HCT116 (cell line): ENCODE data around the gene TENM3. TPM values are rescaled to one million over a fixed set of nuclear protein-coding genes. Genes with fewer than 3 reads are reported as not detected.

Experiments
- ATAC-seq: fragments of 200-7000 bp; cut with Tn5 transposase; 2 replicates; pipeline ENCODE4 v1.9.1; 2020; ENCODE audit warnings: mild to moderate bottlenecking, moderate library complexity
- BruUV-seq: library from RNA; stranded (reverse); fragments of 400-500 nt; replicated peaks from 2 replicates; lab custom pipeline; 2021; lab: Mats Ljungman, UMichigan
- CTCF ChIA-PET: fragments of 300-600 bp; sonication (Branson Sonifier 250); formaldehyde crosslinking; loops from one replicate; lab custom pipeline; 2021; ENCODE audit warnings: antibody characterized with exemption; lab: Charles Lee
- POLR2A ChIA-PET: fragments of 300-600, 350-600 bp; sonication (Branson Sonifier 250); formaldehyde crosslinking; loops from one replicate; lab custom pipeline; 2021; ENCODE audit warnings: antibody characterized with exemption; lab: Charles Lee
- RAD21 ChIA-PET, 2 experiments: fragments of 300-600 bp; sonication (Branson Sonifier 250); formaldehyde crosslinking; loops; one replicate each; lab custom pipeline; 2023; ENCODE audit warnings: low total read pairs in 2 of 2; ENCODE audit not compliant: uncharacterized antibody in 2 of 2, unreplicated experiment in 2 of 2, low non-redundant PET in 1 of 2; lab: Charles Lee
- DNase-seq: peaks from one replicate; pipeline ENCODE4 v3.0.0-alpha.2; 2010; ENCODE audit warnings: low read depth, low spot score
- H2AFZ ChIP-seq: fragments of 200-600 bp; shearing (Covaris generic), sonication (generic); 2 replicates; pipeline ENCODE4 v1.6.1; 2017; ENCODE audit warnings: low read depth, mixed run types, mixed read lengths, antibody characterized with exemption, low read length; ENCODE audit not compliant: poor library complexity, severe bottlenecking
- H3K27ac ChIP-seq: 2 replicates; pipeline ENCODE4 v1.5.1; 2012; ENCODE audit warnings: low read depth, low read length
- H3K27me3 ChIP-seq: fragments of 200-600 bp; sonication (generic); 2 replicates; pipeline ENCODE4 v1.6.1; 2016; ENCODE audit warnings: mixed run types, low read length, mixed read lengths; ENCODE audit not compliant: insufficient read depth
- H3K36me3 ChIP-seq, 2 experiments: fragments of 200-500 bp in 1 of 2; fragments of 200-600 bp in 1 of 2; sonication (Bioruptor generic) in 1 of 2; sonication (generic) in 1 of 2; 2 replicates each; pipeline versions ENCODE4 v1.5.1 to v1.6.1; 2014 to 2016; ENCODE audit warnings: low read length in 2 of 2, inconsistent platforms in 1 of 2, mixed read lengths in 1 of 2, mixed run types in 1 of 2; ENCODE audit not compliant: insufficient read depth in 2 of 2, control insufficient read depth in 1 of 2
- H3K4me1 ChIP-seq, 2 experiments: fragments of 200-600 bp in 1 of 2; sonication (generic) in 1 of 2; 2 replicates each; pipeline versions ENCODE4 v1.5.1 to v1.6.1; 2012 to 2017; ENCODE audit warnings: low read length in 2 of 2, inconsistent platforms in 1 of 2, mild to moderate bottlenecking in 1 of 2, mixed read lengths in 1 of 2, mixed run types in 1 of 2, moderate library complexity in 1 of 2; ENCODE audit not compliant: insufficient read depth in 2 of 2, control insufficient read depth in 1 of 2
- H3K4me2 ChIP-seq: fragments of 200-600 bp; sonication (generic); 2 replicates; pipeline ENCODE4 v1.6.1; 2017; ENCODE audit warnings: mixed run types, low read length, mixed read lengths
- H3K4me3 ChIP-seq, 2 experiments: fragments of 200-600 bp in 1 of 2; sonication (generic) in 1 of 2; replicated peaks in 1 of 2; 2 replicates each; pipeline ENCODE4 v1.5.1; 2011 to 2016; ENCODE audit warnings: low read length in 2 of 2, control low read depth in 1 of 2, low read depth in 1 of 2, mild to moderate bottlenecking in 1 of 2, mixed read lengths in 1 of 2, mixed run types in 1 of 2
- H3K79me2 ChIP-seq: fragments of 200-600 bp; sonication (generic); 2 replicates; pipeline ENCODE4 v1.6.1; 2017; ENCODE audit warnings: mild to moderate bottlenecking, mixed run types, low read length, moderate library complexity, mixed read lengths; ENCODE audit not compliant: insufficient read depth
- H3K9ac ChIP-seq: fragments of 200-600 bp; sonication (generic); 2 replicates; pipeline ENCODE4 v1.6.1; 2016; ENCODE audit warnings: low read length, mixed read lengths
- H3K9me2 ChIP-seq: fragments of 200-600 bp; sonication (generic), shearing (Covaris generic); 2 replicates; pipeline ENCODE4 v1.6.1; 2017; ENCODE audit warnings: mixed run types, mild to moderate bottlenecking, moderate library complexity; ENCODE audit not compliant: insufficient read depth
- H3K9me3 ChIP-seq, 2 experiments: fragments of 200-500 bp in 1 of 2; fragments of 200-600 bp in 1 of 2; sonication (Bioruptor generic) in 1 of 2; sonication (generic) in 1 of 2; 2 replicates each; pipeline ENCODE4 v1.6.1; 2014 to 2017; ENCODE audit warnings: low read length in 2 of 2, mixed read lengths in 2 of 2, inconsistent platforms in 1 of 2, low read depth in 1 of 2, mild to moderate bottlenecking in 1 of 2, mixed run types in 1 of 2, moderate library complexity in 1 of 2; ENCODE audit not compliant: control insufficient read depth in 1 of 2, insufficient read depth in 1 of 2
- H4K20me1 ChIP-seq: fragments of 200-600 bp; sonication (generic), shearing (Covaris generic); 2 replicates; pipeline ENCODE4 v1.6.1; 2017; ENCODE audit warnings: mixed run types, mild to moderate bottlenecking, moderate library complexity; ENCODE audit not compliant: insufficient read depth
- ATF3 ChIP-seq: IDR thresholded peaks from 2 replicates; pipeline ENCODE4 v1.6.1; 2012
- CEBPB ChIP-seq: IDR thresholded peaks from 2 replicates; pipeline ENCODE4 v1.6.1; 2012; ENCODE audit warnings: low read depth
- CTCF ChIP-seq, 3 experiments: fragments of 200-600 bp in 1 of 3; sonication (generic) in 1 of 3; IDR thresholded peaks in 2 of 3; conservative IDR thresholded peaks in 1 of 3; 2 replicates each; pipeline ENCODE4 v1.5.1; 2012 to 2017; ENCODE audit warnings: low read depth in 2 of 3, low read length in 2 of 3, antibody characterized with exemption in 1 of 3, borderline replicate concordance in 1 of 3, control low read depth in 1 of 3, mild to moderate bottlenecking in 1 of 3, mixed read lengths in 1 of 3, mixed run types in 1 of 3, moderate library complexity in 1 of 3; ENCODE audit not compliant: insufficient read depth in 1 of 3
- EGR1 ChIP-seq: IDR thresholded peaks from 2 replicates; pipeline ENCODE4 v1.6.1; 2012; ENCODE audit warnings: low read depth
- ELF1 ChIP-seq: IDR thresholded peaks from 2 replicates; pipeline ENCODE4 v1.6.1; 2012; ENCODE audit warnings: low read depth, borderline replicate concordance
- EZH2 ChIP-seq: fragments of 200-600 bp; sonication (generic); IDR thresholded peaks from 2 replicates; pipeline ENCODE4 v1.6.1; 2017; ENCODE audit warnings: antibody characterized with exemption, mixed run types
- EZH2phosphoT487 ChIP-seq: fragments of 200-600 bp; IDR thresholded peaks from 2 replicates; pipeline ENCODE4 v1.6.1; 2018; ENCODE audit warnings: antibody characterized with exemption, borderline replicate concordance
- POLR2A ChIP-seq: IDR thresholded peaks from 2 replicates; pipeline ENCODE4 v1.7.0; 2011; ENCODE audit warnings: borderline replicate concordance; ENCODE audit not compliant: insufficient read depth, insufficient read length; ENCODE audit errors: extremely low read depth
- POLR2AphosphoS5 ChIP-seq: IDR thresholded peaks from 2 replicates; pipeline ENCODE4 v1.6.1; 2011; ENCODE audit warnings: mild to moderate bottlenecking, low read depth, low read length, moderate library complexity
- RAD21 ChIP-seq: IDR thresholded peaks from 2 replicates; pipeline ENCODE4 v1.6.1; 2012; ENCODE audit warnings: low read depth, mild to moderate bottlenecking
- SP1 ChIP-seq: IDR thresholded peaks from 2 replicates; pipeline ENCODE4 v1.6.1; 2012; ENCODE audit warnings: low read depth
- SRF ChIP-seq: IDR thresholded peaks from 2 replicates; pipeline ENCODE4 v1.6.1; 2012; ENCODE audit warnings: low read depth
- TCF7L2 ChIP-seq: IDR thresholded peaks from 2 replicates; pipeline ENCODE4 v1.7.0; 2011; ENCODE audit warnings: borderline replicate concordance, inconsistent platforms; ENCODE audit not compliant: insufficient read depth, insufficient read length; ENCODE audit errors: extremely low read depth
- YY1 ChIP-seq: IDR thresholded peaks from 2 replicates; pipeline ENCODE4 v1.6.1; 2011; ENCODE audit warnings: low read length, low read depth, moderate library complexity, mild to moderate bottlenecking; ENCODE audit not compliant: insufficient replicate concordance; ENCODE audit errors: extremely low read depth
- ZNF274 ChIP-seq: fragments of 200-500 bp; sonication (Bioruptor generic); IDR thresholded peaks from 2 replicates; pipeline ENCODE4 v1.6.1; 2014; ENCODE audit warnings: mild to moderate bottlenecking, low read depth, low read length, inconsistent platforms
- intact Hi-C: fragments of 100-400 bp; cut with micrococcal nuclease; formaldehyde crosslinking; loops from 2 replicates; pipeline ENCODE4 v1.10.0; 2022
- total RNA-seq: library from RNA; stranded (reverse); gene quantifications from one replicate; pipeline ENCODE4 v1.2.1, GENCODE V29; 2021; ENCODE audit not compliant: unreplicated experiment

TENM3 gene
- total RNA-seq, 1 experiment from 2014 or later, result 0.54 TPM

GRCh38 chr4:182207830-182208396 lies 35.3 kb upstream of the TENM3 start:
- Histone ChIP-seq H3K36me3 (no peaks in the 10 kb centered on the region), H3K79me2 (no peaks in the 10 kb centered on the region), H3K27ac (no peak overlapping the region), H3K27me3 (peaks cover 35% of the 10 kb centered on the region), H2AFZ (no peak overlapping the region), H3K9me2 (no peaks in the 10 kb centered on the region), H3K4me3 (no peak overlapping the region), H3K4me1 (no peaks in the 10 kb centered on the region), H3K9me3 (no peaks in the 10 kb centered on the region), H3K9ac (no peak overlapping the region), H4K20me1 (no peaks in the 10 kb centered on the region), H3K4me2 (no peak overlapping the region)
- DNase-seq (no peak), ATAC-seq (no peak)
- intact Hi-C loops, result no loop called here
- ChIA-PET POLR2A (no interaction called here), RAD21 (no interaction called here), CTCF (no interaction called here)
- no peak for TF ChIP-seq EZH2phosphoT487
- no peak for TF ChIP-seq SRF
- TF ChIP-seq EZH2, result no peak
- BruUV-seq, result no TSS peak

DNA sequence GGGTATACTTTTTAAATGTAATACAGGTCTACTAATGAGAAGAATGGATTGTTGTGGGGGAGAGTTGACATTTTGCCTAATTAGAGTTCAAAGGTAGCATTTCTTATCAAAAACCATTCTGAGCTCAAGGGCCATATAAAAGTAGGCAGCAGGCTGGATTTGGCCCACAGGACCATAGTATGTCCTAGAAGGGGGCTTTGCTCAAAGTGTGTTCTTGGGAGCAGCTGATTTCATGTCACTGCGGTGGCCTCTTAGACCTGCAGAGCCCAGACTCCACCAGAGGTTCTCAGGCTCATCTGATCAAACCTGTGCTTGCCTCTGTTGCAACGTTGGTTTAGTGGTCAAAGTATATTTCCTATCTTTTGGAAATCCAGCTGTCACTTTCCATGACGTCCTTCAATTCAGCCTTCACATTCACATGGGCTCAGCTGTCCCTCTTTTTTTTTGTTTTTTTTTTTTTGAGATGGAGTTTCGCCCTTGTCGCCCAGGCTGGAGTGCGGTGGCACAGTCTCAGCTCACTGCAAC lies 34.6 kb upstream of the TENM3 start:
- Histone ChIP-seq H3K36me3 (no peaks in the 10 kb centered on the region), H3K4me1 (no peaks in the 10 kb centered on the region), H3K27ac (no peak overlapping the region), H2AFZ (no peak overlapping the region), H3K9me2 (no peaks in the 10 kb centered on the region), H3K9ac (no peak overlapping the region), H3K27me3 (peaks cover 38% of the 10 kb centered on the region), H3K79me2 (no peaks in the 10 kb centered on the region), H3K4me3 (no peak overlapping the region), H4K20me1 (no peaks in the 10 kb centered on the region), H3K9me3 (no peaks in the 10 kb centered on the region), H3K4me2 (no peak overlapping the region)
- BruUV-seq, result no TSS peak
- DNase-seq (no peak), ATAC-seq (no peak)
- RAD21 ChIA-PET, result no interaction called here
- CTCF ChIA-PET, result no interaction called here
- intact Hi-C loops, result no loop called here
- POLR2A ChIA-PET, result no interaction called here
- no peak for TF ChIP-seq TCF7L2
- no peak for TF ChIP-seq EGR1
- no peak for TF ChIP-seq ATF3
- TF ChIP-seq ZNF274, result no peak
- TF ChIP-seq SP1, result no peak
- TF ChIP-seq EZH2, result no peak
- no peak for TF ChIP-seq SRF
- TF ChIP-seq YY1, result no peak
- TF ChIP-seq POLR2AphosphoS5, result no peak
- TF ChIP-seq CEBPB, result no peak
- no peak for TF ChIP-seq POLR2A
- TF ChIP-seq RAD21, result no peak
- no peak for TF ChIP-seq CTCF (IDR thresholded peaks at IDR 0.05 in 2 of 3, conservative IDR thresholded peaks at IDR 0.05 in 1 of 3; ENCODE audit: borderline replicate concordance in 1 of 3, insufficient read depth in 1 of 3, low read depth in 2 of 3, low read length in 2 of 3)
- no peak for TF ChIP-seq ELF1
